Measurements from ENCODE around the gene RAMAC. TPM values are rescaled to one million over a fixed set of nuclear protein-coding genes. Genes with fewer than 3 reads are reported as not detected.

The RAMAC gene
- total and polyA plus RNA-seq, 2 of the 4 experiments (the other 2 are of a cell fraction): 23.6 to 29.6 TPM

DNA sequence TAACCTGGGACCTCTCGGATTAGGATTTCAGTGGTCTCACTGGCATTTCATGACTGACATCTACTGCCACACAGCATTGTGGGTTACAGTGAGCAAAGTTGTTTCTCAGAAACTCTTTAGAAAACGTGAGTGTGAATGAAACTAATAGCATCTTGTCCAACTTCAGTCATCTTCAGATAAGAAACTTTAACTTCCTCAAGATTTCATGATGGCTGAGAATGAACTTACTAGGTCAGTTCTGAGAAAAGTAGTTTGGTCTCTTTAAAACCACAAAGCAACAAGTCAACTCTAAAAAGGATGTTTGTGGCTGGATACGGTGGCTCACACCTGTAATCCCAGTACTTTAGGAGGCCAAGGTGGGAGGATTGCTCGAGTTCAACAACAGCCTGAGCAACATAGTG is 19.3 kb upstream of the RAMAC start:
- no peaks in the 10 kb centered on the region for H4K20me1 ChIP-seq (ENCODE audit: insufficient read depth, low read length)
- H2AFZ ChIP-seq (replicated peaks; ENCODE audit: low read length, poor library complexity): no peak overlapping the region
- in situ Hi-C loops (cut with MboI; ENCODE audit: low sequenced_read_pairs) (no loop called here), intact Hi-C loops (cut with micrococcal nuclease) (no loop called here), dilution Hi-C loops (cut with HindIII; ENCODE audit: low sequenced_read_pairs, unreplicated experiment) (no loop called here)
- BruUV-seq (replicated peaks): no TSS peak
- H3K9me3 ChIP-seq (ENCODE audit: control insufficient read depth, insufficient read depth, low read length): no peaks in the 10 kb centered on the region
- H3K4me3 ChIP-seq (ENCODE audit: insufficient read depth, low read depth, low read length): no peak overlapping the region
- TF ChIP-seq CEBPB (IDR thresholded peaks at IDR 0.05; ENCODE audit: low read depth, low read length) (no peak), MXI1 (IDR thresholded peaks at IDR 0.05; ENCODE audit: borderline replicate concordance, low read depth, low read length) (no peak), RFX5 (IDR thresholded peaks at IDR 0.05; ENCODE audit: low read depth, low read length) (no peak), RAD21 (IDR thresholded peaks at IDR 0.05; ENCODE audit: low read length) (no peak), CHD1 (IDR thresholded peaks at IDR 0.05; ENCODE audit: low read depth, low read length) (no peak)
- H4K5ac ChIP-seq (ENCODE audit: low read depth, low read length): no peak overlapping the region
- H3K4me2 ChIP-seq (ENCODE audit: low read depth, low read length): no peak overlapping the region
- no peak overlapping the region for H3K27ac ChIP-seq (ENCODE audit: insufficient read depth, low read length)
- H3K27me3 ChIP-seq (ENCODE audit: control insufficient read depth, insufficient read depth, low read length): no peaks in the 10 kb centered on the region; the same call in 1 of the 2 replicates
- WGBS, 2 experiments (ENCODE audit: extremely low coverage in 2 of 2, insufficient read length in 1 of 2): no CpG with 5 or more reads among the region's 4 CpGs
- DNase-seq (no peak), ATAC-seq (ENCODE audit: low read depth) (no peak)
- no peak overlapping the region for H3K9ac ChIP-seq (ENCODE audit: low read depth, low read length)
- no peak overlapping the region for H2AK9ac ChIP-seq (replicated peaks; ENCODE audit: low read depth, low read length, poor library complexity)
- H4K8ac ChIP-seq (ENCODE audit: low read depth in 2 of 2, low read length in 2 of 2): no peak overlapping the region
- H3K79me1 ChIP-seq (ENCODE audit: low read depth in 1 of 2, low read length in 2 of 2): no peaks in the 10 kb centered on the region
- H3K9me1 ChIP-seq (ENCODE audit: insufficient read depth, low read length): no peaks in the 10 kb centered on the region
- POLR2A ChIA-PET (ENCODE audit: unreplicated experiment): no interaction called here
- no peak overlapping the region for H3K56ac ChIP-seq (ENCODE audit: extremely low read depth, insufficient read depth, low read length)
- H2AK5ac ChIP-seq (ENCODE audit: low read depth, low read length): no peak overlapping the region
- no peak overlapping the region for H3K23ac ChIP-seq (ENCODE audit: low read depth, low read length)
- H3K36me3 ChIP-seq (ENCODE audit: control insufficient read depth, insufficient read depth, low read length): no peaks in the 10 kb centered on the region
- CTCF ChIA-PET: no interaction called here
- H4K91ac ChIP-seq (ENCODE audit: insufficient read depth, low read depth, low read length): no peak overlapping the region
- no peak overlapping the region for H3K14ac ChIP-seq (replicated peaks; ENCODE audit: low read depth, low read length)
- no peak overlapping the region for H2BK5ac ChIP-seq (ENCODE audit: low read depth, low read length, poor library complexity, severe bottlenecking)
- H2BK20ac ChIP-seq (ENCODE audit: low read depth, low read length): no peak overlapping the region
- no peak overlapping the region for H2BK120ac ChIP-seq (ENCODE audit: low read depth, low read length)
- H3K4me1 ChIP-seq (ENCODE audit: control insufficient read depth, insufficient read depth, low read length): no peaks in the 10 kb centered on the region
- no peak overlapping the region for H2BK15ac ChIP-seq (ENCODE audit: low read depth, low read length)
- no peak overlapping the region for H3K18ac ChIP-seq (ENCODE audit: low read depth, low read length)
- H3K4ac ChIP-seq (ENCODE audit: low read depth, low read length): no peak overlapping the region
